Effector memory CD8-positive, alpha-beta T cell (primary cell): ENCODE results near the gene BAIAP2.

ENCODE experiments used
- ATAC-seq: fragments of 150-1000 bp; cut with Tn5 transposase; replicated peaks from 2 replicates; pipeline ENCODE4 v1.10.0; 2021; ENCODE audit warnings: mild to moderate bottlenecking, moderate library complexity
- DNase-seq, 3 experiments: peaks; one replicate each; pipeline ENCODE4 v3.0.0; 2021
- H3K27ac Mint-ChIP-seq, 2 donors: one replicate each; pipeline ENCODE4 v1.8.0; 2022; ENCODE audit warnings: mild to moderate bottlenecking in 2 of 2, mixed read lengths in 2 of 2, moderate library complexity in 2 of 2
- H3K27me3 Mint-ChIP-seq, 2 donors: one replicate each; pipeline ENCODE4 v1.8.0; 2022; ENCODE audit warnings: mixed read lengths in 2 of 2
- H3K36me3 Mint-ChIP-seq: one replicate; pipeline ENCODE4 v1.8.0; 2022; ENCODE audit warnings: mild to moderate bottlenecking, moderate library complexity, mixed read lengths; ENCODE audit not compliant: insufficient read depth
- H3K4me1 Mint-ChIP-seq, 2 donors: one replicate each; pipeline ENCODE4 v1.8.0; 2022; ENCODE audit warnings: low read depth in 2 of 2, mixed read lengths in 2 of 2
- H3K4me3 Mint-ChIP-seq, 2 donors: one replicate each; pipeline ENCODE4 v1.8.0; 2022; ENCODE audit warnings: mild to moderate bottlenecking in 2 of 2, mixed read lengths in 2 of 2, moderate library complexity in 2 of 2
- H3K9me3 Mint-ChIP-seq, 2 donors: one replicate each; pipeline ENCODE4 v1.8.0; 2022; ENCODE audit warnings: mixed read lengths in 2 of 2

BAIAP2 gene

DNA sequence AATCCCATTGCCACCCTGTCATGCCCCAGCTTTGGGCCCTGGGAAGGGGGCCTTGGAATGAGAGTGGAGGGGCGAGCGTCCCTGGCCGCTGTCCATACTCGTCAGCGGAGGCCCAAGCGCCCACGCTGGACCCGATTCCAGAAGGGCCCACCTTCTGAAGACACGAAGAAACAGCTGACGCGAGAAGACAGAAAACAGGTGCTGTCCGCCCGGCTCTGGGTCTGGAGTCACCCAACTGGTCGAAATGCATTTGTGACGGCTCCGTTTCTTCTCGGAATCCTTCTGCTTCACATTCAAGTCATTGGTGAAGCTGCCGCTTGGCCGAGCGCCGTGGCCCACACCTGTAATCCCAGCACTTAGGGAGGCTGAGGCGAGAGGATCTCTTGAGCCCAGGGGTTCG is 77.5 kb downstream of the BAIAP2 start:
- H3K36me3 Mint-ChIP-seq = no peaks in the 10 kb centered on the region

GRCh38 chr17:81113158-81113724 is 78.3 kb downstream of the BAIAP2 start:
- H3K36me3 Mint-ChIP-seq = no peaks in the 10 kb centered on the region
- DNase-seq (no peak), ATAC-seq (no peak)
- peaks cover 0 to under 1% of the 10 kb centered on the region in 2 donors for H3K27me3 Mint-ChIP-seq
- peaks cover 0 to 3% of the 10 kb centered on the region in 2 donors for H3K4me1 Mint-ChIP-seq
- no peak overlapping the region for H3K4me3 Mint-ChIP-seq
- no peak overlapping the region for H3K27ac Mint-ChIP-seq
- no peaks in the 10 kb centered on the region for H3K9me3 Mint-ChIP-seq

More for the DNA sequence above, 77.5 kb downstream of the BAIAP2 start:
- Mint-ChIP-seq H3K27me3 (no peaks in the 10 kb centered on the region), H3K4me1 (peaks cover 0 to 3% of the 10 kb centered on the region in 2 donors), H3K27ac (no peak overlapping the region), H3K9me3 (no peaks in the 10 kb centered on the region), H3K4me3 (no peak overlapping the region)
- DNase-seq (no peak), ATAC-seq (no peak)

DNA sequence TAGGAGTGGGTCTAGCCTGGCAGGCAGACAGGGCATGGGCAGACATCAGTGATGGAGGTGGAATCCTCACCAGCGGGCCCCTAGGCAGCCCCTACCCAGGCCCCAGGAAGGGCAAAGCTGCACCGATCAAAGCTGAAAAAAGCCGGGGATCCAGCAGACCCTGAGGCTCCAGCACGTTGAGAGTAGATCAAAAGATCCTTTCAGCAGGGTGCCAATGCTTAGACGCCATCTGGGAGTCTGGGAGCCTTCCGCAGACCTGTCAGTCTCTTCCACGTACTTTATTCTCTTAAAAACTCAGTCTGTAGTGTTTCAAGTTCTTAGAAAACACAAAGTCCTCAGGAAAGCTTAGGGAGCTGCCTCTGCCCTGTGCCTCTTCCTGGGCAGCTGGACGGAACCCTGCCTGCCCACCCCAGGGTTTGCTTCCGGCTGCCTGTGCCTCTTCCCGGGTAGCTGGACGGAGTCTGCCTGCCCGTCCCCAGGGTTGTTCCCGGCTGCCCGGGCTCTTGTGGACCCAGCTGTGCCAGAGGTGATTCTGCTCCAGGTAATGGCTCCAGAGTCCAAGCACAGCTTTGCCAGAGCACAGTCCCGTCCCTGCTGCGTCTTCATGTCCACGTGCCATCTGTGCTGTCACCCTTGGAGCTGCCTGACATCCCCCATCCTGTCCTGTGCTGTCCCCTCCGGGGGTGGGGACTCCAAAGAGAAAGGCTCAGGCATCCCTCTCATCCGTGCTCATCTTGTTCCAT is 79.6 kb downstream of the BAIAP2 start:
- DNase-seq = no peak
- peaks cover 0 to 6% of the 10 kb centered on the region in 2 donors for H3K27me3 Mint-ChIP-seq
- no peak overlapping the region for H3K4me3 Mint-ChIP-seq
- H3K36me3 Mint-ChIP-seq = peaks cover 1% of the 10 kb centered on the region
- peaks cover 0 to 7% of the 10 kb centered on the region in 2 donors for H3K4me1 Mint-ChIP-seq
- no peaks in the 10 kb centered on the region for H3K9me3 Mint-ChIP-seq
- ATAC-seq = no peak
- H3K27ac Mint-ChIP-seq = no peak overlapping the region

DNA sequence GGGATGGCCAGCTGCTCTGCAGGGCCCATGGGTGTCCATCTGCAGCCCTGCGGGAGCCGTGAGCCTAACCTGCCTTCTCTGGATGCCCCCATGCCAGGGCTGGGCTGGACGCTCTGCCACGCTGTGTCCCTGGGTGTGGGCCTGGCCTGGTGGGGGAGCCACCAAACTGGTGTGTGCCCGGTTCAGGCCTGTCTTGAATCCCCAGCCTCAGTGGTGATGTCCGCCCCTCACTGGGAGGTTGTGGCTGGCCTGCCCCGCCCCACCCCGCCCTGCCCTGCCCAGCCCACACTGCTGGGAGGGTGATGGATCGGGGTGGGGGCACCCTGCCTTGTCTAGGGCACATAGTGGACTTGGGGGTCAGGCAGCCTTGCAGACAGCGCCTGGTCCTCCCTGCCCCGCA is 80.3 kb downstream of the BAIAP2 start:
- H3K4me1 Mint-ChIP-seq = peaks cover 0 to 6% of the 10 kb centered on the region in 2 donors
- no peak overlapping the region for H3K27ac Mint-ChIP-seq
- no peak for ATAC-seq
- no peak overlapping the region for H3K4me3 Mint-ChIP-seq
- H3K9me3 Mint-ChIP-seq = no peaks in the 10 kb centered on the region
- DNase-seq = no peak
- peaks cover 0 to 6% of the 10 kb centered on the region in 2 donors for H3K27me3 Mint-ChIP-seq
- peaks cover 5% of the 10 kb centered on the region for H3K36me3 Mint-ChIP-seq

DNA sequence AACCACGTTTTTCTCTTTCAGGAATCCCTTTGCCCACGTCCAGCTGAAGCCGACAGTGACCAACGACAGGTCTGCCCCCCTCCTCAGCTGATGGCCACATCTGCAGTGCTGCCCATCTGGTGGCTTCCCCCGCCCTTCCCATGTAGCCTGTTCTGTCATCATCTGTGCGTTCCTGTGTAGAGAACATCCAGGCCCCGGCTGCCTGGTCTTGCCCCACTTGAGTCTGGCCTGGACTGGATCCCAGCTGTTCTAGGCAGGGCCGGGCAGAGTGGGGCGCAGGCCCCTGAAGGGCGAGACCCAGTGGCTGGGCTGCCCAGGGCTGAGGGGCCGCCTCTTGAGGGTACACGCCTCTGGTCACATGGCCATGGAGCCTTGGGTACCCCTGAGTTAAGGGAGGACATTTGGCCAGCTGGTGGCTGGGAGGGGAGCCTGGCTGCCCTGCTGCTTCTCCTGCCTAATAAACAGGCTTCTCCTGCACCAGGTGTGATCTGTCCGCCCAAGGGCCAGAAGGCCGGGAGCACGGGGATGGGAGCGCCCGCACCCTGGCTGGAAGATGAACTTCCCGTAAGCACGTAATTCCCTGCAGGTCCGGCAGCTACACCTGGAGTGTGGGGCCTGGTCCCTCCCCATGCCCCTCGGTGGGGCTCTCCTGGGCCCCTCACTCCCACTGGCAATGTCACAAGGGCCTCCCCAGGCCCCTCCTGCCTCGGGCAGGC is 81.0 kb downstream of the BAIAP2 start:
- Mint-ChIP-seq H3K9me3 (no peaks in the 10 kb centered on the region), H3K4me3 (no peak overlapping the region), H3K27ac (no peak overlapping the region), H3K4me1 (peaks cover 0 to 6% of the 10 kb centered on the region in 2 donors), H3K27me3 (peaks cover 0 to 6% of the 10 kb centered on the region in 2 donors), H3K36me3 (peaks cover 5% of the 10 kb centered on the region)
- no peak for DNase-seq
- no peak for ATAC-seq

- H3K27me3 Mint-ChIP-seq = peaks cover 0 to 6% of the 10 kb centered on the region in 2 donors
- no peak for DNase-seq
- no peak overlapping the region for H3K27ac Mint-ChIP-seq
Observed at GRCh38 chr17:81116704-81117103, 81.8 kb downstream of the BAIAP2 start.

DNA sequence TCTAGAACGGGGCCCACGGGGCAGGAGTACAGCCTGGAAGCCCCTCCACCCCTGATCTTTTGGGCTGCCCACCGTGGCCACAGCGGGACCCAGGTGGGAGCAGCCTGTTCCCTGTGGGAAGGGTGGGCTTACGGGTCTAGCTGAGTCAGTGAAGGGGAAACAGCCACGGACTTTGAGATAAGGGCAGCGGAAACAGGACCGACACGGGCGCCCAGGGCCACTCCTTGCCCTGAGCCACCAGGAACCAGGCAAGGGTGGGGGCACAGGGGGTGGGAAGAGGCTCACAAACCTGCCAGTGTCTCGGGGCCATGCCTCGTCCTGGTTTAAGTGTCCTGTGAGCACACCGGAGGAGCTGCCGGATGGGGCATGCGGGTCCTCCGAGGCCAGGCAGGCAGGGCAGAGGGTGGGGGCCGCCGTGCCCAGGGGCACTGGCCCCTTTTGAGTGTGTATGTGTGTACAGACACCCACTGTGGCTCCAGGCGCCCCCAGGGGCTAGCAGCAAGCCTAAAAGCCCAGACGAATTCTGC is 82.8 kb downstream of the BAIAP2 start:
- no peak for DNase-seq
- no peak overlapping the region for H3K27ac Mint-ChIP-seq
- no peak for ATAC-seq
- H3K9me3 Mint-ChIP-seq = no peaks in the 10 kb centered on the region
- peaks cover 0 to 6% of the 10 kb centered on the region in 2 donors for H3K4me1 Mint-ChIP-seq
- no peak overlapping the region for H3K4me3 Mint-ChIP-seq
- H3K36me3 Mint-ChIP-seq = peaks cover 8% of the 10 kb centered on the region
- peaks cover 0 to 6% of the 10 kb centered on the region in 2 donors for H3K27me3 Mint-ChIP-seq

More at GRCh38 chr17:81116704-81117103, 81.8 kb downstream of the BAIAP2 start:
- H3K36me3 Mint-ChIP-seq = peaks cover 8% of the 10 kb centered on the region
- no peak overlapping the region for H3K4me3 Mint-ChIP-seq
- ATAC-seq = no peak
- no peaks in the 10 kb centered on the region for H3K9me3 Mint-ChIP-seq
- peaks cover 0 to 6% of the 10 kb centered on the region in 2 donors for H3K4me1 Mint-ChIP-seq

GRCh38 chr17:81118308-81119221 is 83.6 kb downstream of the BAIAP2 start:
- H3K9me3 Mint-ChIP-seq = no peaks in the 10 kb centered on the region
- H3K4me1 Mint-ChIP-seq = peaks cover 0 to 6% of the 10 kb centered on the region in 2 donors

DNA sequence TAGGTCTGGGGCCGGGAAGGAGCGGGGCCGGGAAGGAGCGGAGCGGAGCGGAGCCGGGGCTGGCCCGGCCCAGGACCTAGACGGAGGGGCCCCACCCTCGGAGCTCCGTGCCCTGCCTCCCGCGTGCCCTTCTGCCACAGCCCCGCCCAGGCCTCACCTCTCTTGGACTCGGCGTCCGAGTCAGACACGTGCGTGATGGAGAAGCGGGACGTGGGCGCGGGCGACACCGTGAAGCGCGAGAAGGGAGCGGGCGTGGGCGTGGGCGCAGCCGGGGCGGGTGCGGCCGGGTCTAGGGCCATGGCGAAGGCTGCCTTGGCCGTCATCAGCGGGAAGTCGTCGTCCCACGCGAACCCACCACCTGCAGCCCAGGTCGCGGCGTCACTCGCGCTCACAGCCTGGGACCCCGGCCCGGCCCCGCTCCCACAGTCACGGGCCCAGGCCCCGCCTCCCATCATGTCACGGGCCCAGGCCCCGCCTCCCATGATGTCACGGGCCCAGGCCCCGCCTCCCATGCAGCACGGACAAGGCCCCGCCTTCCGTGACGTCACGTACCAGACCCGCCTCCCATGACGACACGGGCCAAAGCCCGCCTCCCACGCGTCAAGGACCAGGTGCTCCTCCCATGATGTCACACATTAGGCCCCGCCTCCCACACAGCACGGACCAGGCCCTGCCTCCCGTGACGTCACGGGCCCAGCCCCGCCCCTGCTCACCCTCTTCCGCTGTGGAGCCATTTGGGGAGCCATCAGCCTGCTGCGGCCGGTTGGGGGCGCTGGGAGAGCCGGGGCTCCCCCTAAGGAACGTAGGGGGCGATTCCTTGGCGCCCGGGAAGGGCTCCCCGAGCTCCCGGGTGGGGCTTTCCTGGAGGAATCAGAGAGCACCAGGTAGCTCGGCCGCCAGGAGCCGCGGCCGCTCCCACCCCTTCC is 84.5 kb downstream of the BAIAP2 start:
- DNase-seq (peak; percentile 80 to 85 (median 81)), ATAC-seq (peak; percentile 78)
- Mint-ChIP-seq H3K4me1 (peaks cover 0 to 6% of the 10 kb centered on the region in 2 donors), H3K4me3 (peak overlapping the region; percentile 60 to 67), H3K27ac (peak overlapping the region; percentile 75 to 91), H3K9me3 (no peaks in the 10 kb centered on the region), H3K36me3 (peaks cover 8% of the 10 kb centered on the region), H3K27me3 (peaks cover 0 to 6% of the 10 kb centered on the region in 2 donors)

More at GRCh38 chr17:81118308-81119221, 83.6 kb downstream of the BAIAP2 start:
- ATAC-seq = no peak
- peaks cover 0 to 6% of the 10 kb centered on the region in 2 donors for H3K27me3 Mint-ChIP-seq
- peak overlapping the region in 1 of 2 donors; percentile 12 for H3K27ac Mint-ChIP-seq
- peak overlapping the region; percentile 46 to 67 for H3K4me3 Mint-ChIP-seq
- DNase-seq = no peak
- H3K36me3 Mint-ChIP-seq = peaks cover 8% of the 10 kb centered on the region

- Mint-ChIP-seq H3K4me1 (peaks cover 0 to 6% of the 10 kb centered on the region in 2 donors), H3K9me3 (no peaks in the 10 kb centered on the region), H3K27ac (peak overlapping the region in 1 of 2 donors; percentile 75), H3K36me3 (peaks cover 9% of the 10 kb centered on the region), H3K27me3 (peaks cover 0 to 6% of the 10 kb centered on the region in 2 donors), H3K4me3 (no peak overlapping the region)
- ATAC-seq (no peak), DNase-seq (no peak)
Observed at GRCh38 chr17:81120149-81120484, 85.2 kb downstream of the BAIAP2 start.

DNA sequence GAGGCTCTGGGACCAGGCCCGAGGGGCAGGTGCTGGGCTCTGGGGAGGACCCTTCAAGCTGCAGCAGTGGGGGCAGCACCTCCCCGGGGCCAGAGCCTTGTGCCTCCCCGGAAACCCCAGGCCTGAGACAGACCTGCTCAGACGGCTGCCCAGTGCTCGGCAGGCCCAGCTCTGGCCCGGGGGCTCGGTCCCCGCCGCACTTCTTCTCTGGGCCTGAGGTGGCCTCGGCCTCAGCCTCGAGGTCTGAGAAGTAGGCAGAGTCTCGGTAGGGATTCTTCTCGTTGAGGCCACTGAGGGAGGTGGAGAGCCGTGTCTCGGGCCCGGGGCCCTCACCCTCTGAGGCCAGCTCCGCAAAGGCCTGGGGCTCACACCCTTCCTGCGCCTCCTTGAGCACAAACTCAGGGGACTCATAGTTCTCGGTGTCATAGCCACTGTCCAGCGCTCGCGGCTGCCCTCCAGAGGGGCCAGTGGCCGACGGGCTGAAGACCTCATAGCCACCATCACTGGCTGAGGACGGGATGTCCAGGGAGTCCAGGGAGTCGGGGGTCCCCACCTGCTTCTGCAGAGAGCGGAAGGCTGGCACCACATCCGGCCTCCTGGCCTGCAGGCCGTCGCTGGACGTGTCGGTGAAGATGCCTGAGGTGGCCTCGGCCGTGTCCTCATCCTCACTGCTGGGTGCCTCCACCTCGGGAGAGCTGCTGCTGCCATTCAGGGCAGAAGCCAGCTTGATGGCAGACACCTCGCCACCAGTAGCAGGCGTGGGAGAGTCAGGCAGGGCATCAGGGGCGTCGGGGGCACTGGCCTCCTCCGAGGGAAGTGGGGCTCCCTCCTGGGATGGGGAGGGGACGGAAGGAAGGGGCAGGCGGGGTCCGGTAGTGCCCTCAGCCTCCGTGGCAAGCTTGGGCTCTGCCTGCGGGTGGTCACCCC is 86.0 kb downstream of the BAIAP2 start:
- peaks cover 0 to 6% of the 10 kb centered on the region in 2 donors for H3K4me1 Mint-ChIP-seq
- no peaks in the 10 kb centered on the region for H3K9me3 Mint-ChIP-seq
- peaks cover 0 to 6% of the 10 kb centered on the region in 2 donors for H3K27me3 Mint-ChIP-seq
- no peak overlapping the region for H3K27ac Mint-ChIP-seq
- no peak for ATAC-seq
- H3K4me3 Mint-ChIP-seq = no peak overlapping the region
- peaks cover 11% of the 10 kb centered on the region for H3K36me3 Mint-ChIP-seq
- no peak for DNase-seq
